Measurements from ENCODE around the gene DUX4.
"Not testable (repeated sequence)": the region's sequence is repeated elsewhere in the genome, so short reads cannot be mapped to it uniquely, and the experiment has no call there.

- TF ChIP-seq POLR2A, CTCF (IDR thresholded peaks at IDR 0.05): not testable (repeated sequence)
Observed at GRCh38 chr4:190181481-190182100, 8.0 kb downstream of the DUX4 start.

Measured in prostate gland (tissue), 2 donors.